Measurements from ENCODE around the gene GPALPP1.

GPALPP1 gene

DNA sequence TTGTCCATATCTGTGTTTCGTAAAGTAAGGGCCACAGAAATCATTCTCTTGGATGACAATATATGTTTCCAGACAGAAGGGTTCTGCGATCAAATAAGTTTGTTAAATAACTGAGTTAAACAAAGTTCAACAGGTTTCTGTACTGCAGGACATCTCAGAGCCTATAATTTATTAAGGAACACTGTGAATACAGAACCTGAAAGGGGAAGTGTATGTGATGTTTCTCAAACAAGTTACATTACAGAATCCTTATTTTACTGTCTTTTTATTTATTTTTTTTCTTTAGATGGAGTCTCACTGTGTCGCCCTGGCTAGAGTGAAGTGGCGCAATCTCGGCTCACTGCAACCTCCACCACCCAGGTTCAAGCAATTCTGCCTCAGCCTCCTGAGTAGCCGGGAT is 75.6 kb downstream of the GPALPP1 start:
- no peak for DNase-seq

DNA sequence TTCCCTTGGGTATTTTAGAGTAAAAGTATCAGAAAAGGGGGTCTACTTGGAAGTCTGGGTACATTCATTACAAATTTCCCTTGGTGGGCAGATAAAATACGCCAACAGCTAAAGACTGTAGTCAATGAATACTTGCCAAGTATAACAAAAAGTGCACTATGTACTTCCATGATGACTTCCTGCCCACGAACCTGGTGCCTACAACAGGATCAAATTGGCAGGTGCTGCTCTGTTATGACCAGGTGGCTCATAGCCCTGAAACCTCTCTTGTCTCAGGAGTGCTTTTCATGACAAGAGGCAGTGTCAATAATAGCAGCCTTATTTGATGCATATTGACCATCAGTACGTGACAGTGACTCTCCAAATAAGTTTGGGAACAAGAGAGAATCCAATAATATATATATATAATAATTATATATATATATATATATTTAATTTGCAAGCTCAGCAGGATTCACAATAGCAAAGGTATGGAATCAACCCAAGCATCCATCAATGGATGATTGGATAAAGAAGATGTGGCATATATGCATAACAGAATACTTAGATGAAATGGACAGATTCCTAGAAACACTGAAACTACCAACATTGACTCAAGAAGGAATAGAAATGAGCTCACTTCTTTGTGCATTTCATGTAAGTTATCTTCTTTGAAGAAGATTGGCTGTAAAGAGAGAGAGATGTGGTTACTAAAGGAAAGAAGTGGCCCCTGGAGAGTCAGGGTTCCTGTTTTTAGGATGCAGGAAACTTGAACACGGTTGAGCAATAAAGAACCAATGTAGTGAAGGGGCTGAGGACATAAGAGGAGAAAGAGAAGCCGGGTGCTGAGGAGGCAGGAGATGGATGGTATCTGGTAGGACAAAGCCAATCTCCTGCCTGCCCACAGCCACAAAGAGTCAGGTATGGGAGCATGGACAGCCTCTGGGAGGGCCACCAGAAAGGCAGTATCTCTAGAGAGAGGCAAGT is 79.0 kb downstream of the GPALPP1 start:
- no peak for DNase-seq

DNA sequence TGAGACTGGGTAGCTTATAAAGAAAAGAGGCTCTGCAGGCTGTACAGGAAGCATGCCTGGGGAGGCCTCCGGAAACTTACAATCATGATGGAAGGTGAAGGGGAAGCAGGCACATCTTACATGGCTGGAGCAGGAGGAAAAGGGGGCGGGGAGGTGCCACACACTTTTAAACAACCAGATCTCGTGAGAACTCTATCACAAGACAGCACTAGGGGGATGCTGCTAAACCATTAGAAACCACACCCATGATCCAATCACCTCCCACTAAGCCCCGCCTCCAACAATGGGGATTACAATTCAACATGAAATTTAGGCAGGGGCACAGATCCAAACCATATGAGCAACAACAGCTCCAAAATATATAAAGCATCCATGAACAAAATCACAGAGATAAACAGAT is 84.5 kb downstream of the GPALPP1 start:
- DNase-seq, result no peak

DNA sequence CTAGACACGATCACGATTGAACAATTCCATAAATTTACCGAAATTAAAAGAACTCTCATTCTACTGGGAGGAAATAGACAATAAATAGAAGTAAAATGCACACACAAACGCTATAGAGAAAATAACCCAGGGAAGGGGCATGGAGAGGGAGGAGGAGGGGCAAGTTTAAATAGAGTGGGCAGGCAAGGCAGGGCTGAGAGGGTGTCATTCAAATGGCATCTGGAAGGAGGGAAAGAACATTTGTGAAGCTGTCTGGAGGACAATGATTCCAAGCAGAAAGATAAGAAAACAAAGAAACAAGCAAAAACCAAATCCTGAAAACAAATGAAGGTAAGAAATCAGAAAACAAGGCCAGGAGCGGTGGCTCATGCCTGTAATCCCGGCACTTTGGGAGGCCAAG is 85.4 kb downstream of the GPALPP1 start:
- DNase-seq, result no peak

DNA sequence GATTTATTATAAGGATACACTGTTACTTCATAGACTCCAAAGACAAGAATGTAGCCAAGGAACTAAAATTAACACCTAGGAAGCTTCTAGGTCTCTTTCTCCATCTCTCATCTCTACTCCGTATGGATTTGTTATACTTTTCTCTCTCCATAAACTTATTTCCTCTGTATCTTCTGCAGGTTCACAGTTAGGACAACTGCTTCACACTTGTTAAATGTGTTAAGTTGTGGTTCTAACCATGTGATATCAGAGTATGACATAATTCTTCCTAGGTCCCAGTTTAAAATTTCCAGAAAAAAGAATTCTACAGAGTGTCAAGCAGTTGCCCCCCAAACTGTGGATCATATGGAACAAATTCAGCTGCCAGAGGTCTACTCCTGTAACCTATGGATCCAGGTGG is 88.7 kb downstream of the GPALPP1 start:
- DNase-seq, result no peak
